GM18498 (cell line): ENCODE data around the gene DAPK2.
"Not testable (repeated sequence)": the region's sequence is repeated elsewhere in the genome, so short reads cannot be mapped to it uniquely, and the experiment has no call there.

Experiments used
- ATAC-seq: cut with Tn5 transposase; IDR thresholded peaks from one replicate; pipeline ENCODE4 v1.9.1; 2021; ENCODE audit warnings: mild to moderate bottlenecking, moderate library complexity; ENCODE audit not compliant: unreplicated experiment

Gene DAPK2

DNA sequence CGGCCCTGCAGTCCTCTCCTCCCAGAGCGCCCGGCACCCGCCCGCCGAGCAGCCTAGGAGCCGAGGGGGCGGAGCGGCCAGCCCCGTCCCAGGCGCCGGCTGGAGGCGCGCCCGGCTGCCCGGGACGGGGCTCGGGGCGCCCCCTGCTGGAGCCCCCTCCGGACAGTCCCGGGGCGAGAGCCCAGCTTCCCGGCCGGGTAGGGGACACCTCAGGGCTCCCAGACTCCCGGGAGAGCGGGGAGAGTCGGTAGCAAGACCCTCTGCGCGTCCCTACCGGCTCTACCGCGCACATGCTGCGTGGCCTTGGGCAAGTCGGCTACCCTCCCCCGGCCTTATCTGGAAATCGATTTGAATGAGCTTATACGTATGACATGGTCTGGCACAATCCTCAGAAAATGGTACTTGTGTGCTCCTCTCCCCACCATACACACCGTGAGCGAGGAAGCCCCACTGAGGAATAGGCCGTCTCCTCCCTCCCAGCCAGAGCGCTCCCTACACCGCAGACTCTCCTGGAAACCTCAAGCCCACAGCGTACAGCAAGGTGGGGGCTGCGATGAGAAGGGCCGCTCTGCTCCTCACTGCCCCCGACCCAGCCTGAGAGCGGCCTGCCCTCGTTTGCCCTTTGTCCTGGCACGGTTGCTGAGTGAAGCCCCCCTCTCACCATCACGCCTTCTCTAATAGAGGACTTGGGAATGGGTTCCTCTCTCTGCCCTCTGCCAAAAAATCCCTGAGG is at the start of gene DAPK2:
TSS of gene DAPK2 (minus strand) at position 65 of the 733 bp plus-strand sequence. CDS start 6,224 bp downstream, outside the sequence.
- ATAC-seq: peak; percentile 53

GRCh38 chr15:64095431-64095794 is 49.1 kb upstream of the DAPK2 start:
- ATAC-seq: no peak

DNA sequence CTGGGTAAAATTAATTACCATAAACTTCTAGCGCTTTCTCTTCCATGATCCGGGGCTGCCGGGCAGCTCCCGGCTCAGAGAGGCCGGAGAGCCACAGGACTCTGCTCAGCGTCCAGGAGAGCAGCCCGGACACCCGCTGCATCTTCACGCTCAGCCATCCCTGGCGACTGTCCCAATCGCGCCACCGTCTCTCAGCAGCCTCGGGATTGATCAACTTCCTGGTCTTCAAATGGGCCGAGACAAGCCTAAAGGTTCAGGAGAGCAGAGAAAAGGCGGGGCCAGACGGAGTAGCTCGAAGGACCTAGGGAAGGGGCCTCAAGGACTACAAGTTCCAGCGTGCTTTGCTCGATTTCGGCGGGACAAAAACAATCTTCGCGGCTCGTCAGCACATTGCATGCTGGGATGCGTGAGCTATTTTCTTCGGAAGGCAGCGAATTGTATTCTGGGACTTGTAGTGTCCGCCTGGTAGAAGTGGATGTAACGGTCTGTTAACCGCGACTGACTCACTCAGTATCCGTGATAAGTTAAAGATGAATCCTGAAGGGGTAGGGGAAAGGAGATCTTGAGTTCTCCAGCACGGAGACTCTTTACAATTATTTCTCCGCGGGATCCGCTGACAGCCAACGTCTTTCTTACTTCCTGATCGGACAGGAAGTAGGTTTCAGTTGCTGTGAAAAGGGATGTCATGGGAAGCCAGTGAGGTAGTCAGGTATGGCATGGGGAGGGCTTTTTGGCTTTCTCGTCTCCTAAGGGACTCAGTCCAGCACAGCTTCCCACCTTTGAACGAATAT is 47.5 kb upstream of the DAPK2 start, which contains the start of gene CIAO2A:
TSS of gene CIAO2A (minus strand) at position 212 of the 791 bp plus-strand sequence. CDS start at position 142, 70 bp downstream.
- peak; percentile 65 for ATAC-seq

DNA sequence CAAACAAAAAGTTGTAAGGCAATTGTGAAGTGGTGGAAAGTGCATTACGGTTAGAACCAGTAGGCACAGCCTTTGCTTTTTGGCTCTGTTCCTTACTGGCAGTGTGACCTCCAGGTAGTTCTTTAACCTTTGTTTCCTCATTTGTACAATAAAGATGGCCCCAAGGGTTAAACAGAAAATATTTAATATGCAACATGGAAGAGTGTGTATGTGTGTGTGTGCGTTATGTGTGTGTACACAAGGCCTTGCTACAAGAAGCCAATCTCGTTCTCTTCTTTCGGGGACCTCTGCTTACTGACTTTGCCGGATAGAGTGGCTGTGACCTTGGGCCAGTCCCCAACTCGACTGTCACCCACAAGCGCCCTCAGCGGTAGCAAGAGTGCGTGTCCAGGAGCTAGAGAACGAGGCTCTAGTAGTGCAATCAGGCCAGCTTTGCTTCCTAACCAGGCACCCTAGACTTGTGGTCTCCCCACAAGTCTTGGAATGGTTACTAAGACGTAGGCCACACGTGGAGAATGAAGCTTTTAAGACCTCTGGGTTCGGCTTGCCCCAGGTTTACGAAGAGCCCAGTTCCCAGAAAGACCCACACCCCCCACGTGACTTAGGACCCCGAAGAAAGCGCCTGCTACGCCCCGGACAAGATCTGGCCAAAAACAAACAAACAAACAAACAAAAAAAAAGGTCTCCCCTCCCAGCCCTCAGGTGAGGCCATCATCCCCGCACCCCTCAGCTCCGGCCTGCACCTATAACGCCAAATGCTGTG is 46.8 kb upstream of the DAPK2 start:
- ATAC-seq: peak; percentile 22

DNA sequence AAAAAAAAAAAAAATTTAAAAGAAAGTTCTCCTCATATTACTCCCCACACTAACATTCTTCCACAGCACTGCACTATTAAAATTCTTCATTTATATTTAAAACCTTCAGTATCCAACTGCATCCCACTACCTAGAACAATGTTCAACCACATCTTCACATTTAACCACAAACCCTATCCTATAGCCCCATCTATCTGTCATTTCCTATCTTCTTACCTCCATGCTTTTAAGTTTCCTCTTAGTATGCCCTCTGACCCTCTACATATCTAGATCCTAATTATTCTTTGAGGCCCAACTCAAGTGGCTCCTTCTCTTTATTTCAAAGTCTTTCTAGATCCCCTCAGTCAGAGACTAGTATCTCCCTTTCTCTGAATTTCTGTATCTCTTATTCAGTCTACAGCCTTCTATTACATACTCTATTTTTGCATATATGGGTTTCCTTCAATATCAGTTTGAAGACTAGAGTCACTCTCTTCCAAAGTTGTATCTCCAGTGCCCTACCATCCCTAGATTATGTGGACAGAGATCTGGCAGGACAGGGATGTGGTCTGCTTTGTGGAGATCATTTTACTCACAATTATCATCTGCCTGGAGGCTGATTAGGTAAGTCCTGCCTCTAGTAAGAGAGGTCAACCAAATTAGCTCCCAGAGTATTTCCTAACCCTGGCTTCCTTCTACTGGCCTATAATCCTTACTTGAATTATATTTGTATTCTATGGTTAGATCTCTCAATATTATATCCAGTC is 46.0 kb upstream of the DAPK2 start:
- ATAC-seq: no peak

- no peak for ATAC-seq
Observed at GRCh38 chr15:64090527-64090926, 44.2 kb upstream of the DAPK2 start.

GRCh38 chr15:64089543-64090280 is 43.4 kb upstream of the DAPK2 start:
- peak; percentile 40 for ATAC-seq

DNA sequence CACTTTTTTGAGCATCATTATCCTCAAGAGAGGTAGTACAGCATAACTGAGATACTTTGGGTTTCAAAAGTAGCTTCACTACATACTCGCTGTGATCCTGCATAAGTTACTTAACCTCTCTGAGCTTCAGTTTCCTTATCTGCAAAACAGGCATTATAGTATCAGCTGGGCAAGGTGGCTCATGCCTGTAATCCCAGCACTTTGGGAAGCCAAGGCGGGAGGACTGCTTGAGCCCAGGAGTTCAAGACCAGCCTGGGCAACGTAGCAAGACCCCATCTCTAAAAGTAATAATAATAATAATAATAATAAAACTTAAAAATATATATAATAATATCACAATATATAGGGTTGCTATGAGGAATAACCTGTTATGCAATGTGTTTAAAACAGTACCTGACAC is 36.5 kb upstream of the DAPK2 start:
- ATAC-seq: no peak

DNA sequence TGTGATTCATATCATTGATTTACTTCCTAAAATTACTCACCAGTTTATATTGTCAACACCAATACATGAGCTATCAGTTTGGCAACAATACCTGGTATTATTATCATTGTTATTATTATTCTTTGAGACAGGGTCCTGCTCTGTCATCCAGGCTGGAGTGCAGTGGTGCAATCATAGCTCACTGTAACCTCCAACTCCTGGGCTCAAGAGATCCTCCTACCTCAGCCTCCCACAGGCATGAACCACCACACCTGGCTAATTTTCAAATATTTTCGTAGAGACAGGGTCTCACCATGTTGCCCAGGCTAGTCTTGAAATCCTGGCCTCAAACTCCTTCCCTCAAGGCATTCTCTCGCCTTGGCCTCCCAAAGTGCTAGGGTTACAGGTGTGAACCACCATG is 27.2 kb upstream of the DAPK2 start:
- not testable (repeated sequence) for ATAC-seq

GRCh38 chr15:64072812-64073211 is 26.5 kb upstream of the DAPK2 start:
- no peak for ATAC-seq

- no peak for ATAC-seq
Observed at GRCh38 chr15:64071931-64072765, 25.9 kb upstream of the DAPK2 start.

GRCh38 chr15:64070965-64071851 is 24.9 kb upstream of the DAPK2 start:
- ATAC-seq: no peak

DNA sequence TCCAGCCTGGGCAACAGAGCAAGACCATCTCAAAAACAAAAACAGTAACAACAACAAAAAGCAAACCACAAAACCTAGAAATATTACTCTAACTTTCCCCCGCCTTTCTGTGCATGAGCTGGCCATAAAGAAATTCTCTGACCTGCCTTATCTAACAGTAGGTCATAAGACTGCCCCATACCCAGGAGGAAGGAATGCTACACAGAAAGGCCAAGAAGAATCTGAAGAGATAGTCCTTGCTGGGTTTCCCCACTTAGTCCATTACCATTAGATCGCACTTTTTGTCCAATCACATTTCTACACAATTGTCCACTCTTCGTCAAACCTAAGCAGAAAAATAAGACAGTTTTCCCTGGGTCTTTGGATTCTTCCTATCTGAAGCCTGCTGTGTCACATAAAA is 23.8 kb upstream of the DAPK2 start:
- ATAC-seq: no peak

GRCh38 chr15:64068133-64068532 is 21.8 kb upstream of the DAPK2 start:
- no peak for ATAC-seq

- peak; percentile 57 for ATAC-seq
Observed at GRCh38 chr15:64067564-64068030, 21.3 kb upstream of the DAPK2 start.

GRCh38 chr15:64066451-64066850 is 20.2 kb upstream of the DAPK2 start:
- no peak for ATAC-seq

- no peak for ATAC-seq
Observed at GRCh38 chr15:64060716-64061115, 14.4 kb upstream of the DAPK2 start.

DNA sequence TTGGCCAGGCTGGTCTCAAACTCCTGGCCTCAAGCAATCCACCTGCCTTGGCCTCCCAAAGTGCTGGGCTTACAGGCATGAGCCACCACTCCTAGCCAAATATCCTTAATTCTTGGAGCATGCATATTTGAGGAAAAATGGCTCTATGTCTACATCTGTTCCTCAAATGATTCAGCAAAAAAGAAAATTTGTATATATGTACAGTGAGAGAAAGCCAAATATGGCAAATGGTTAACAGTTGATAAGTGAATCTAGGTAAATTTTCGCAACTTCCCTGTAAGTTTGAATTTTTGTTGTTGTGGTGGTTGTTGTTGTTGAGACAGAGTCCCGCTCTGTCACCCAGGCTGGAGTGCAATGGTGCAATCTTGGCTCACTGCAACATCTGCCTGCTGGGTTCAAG is 12.8 kb upstream of the DAPK2 start:
- ATAC-seq: not testable (repeated sequence)
